GM18519 (cell line): ENCODE measurements around the gene MARCHF9.

Experiments
- ATAC-seq: cut with Tn5 transposase; IDR thresholded peaks from one replicate; pipeline ENCODE4 v1.9.1; 2021; ENCODE audit warnings: mild to moderate bottlenecking, moderate library complexity; ENCODE audit not compliant: unreplicated experiment, low FRiP score

MARCHF9 gene

DNA sequence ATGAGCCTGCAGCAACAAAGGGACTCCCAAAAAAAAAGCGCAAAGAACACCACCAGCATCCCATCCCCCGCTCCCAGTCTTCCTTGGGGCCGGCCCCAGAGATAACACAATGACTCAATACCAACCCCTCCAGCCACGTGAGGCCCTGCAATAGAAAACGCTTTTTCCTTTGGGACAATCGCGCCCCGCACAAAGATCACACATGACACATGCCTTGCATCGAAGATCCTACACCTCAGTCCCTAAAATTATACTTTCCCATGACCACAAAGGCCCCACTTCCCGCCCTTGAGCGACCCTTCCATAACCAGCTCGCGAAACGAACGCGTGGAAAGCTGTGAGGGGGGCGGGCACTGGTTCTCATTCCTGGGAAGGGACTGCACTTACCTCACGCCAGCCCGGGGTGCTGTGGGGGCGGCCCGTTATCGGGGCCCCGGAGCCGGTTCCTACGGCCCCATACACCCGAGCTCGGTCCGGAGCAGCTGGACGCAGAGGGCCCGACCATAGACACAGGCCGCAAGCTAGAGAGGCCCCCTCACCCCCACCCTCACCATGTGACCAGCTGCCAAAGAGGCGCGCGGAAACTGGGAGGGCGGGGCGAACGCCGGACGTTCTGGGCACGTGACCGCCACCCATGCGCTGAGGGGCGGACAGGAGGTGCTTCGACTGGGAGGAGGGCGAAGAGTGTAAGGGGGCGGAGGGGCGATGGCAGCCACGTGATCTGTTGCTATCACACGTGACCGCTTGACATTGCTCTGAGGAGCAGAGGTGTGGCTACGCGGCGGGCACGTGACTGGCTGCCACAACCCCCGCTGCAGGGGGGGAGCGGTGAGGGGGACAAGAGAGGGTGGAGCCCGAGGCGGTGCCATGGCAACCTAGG, 2.9 kb upstream of the MARCHF9 start, which contains the start of gene CDK4:
Gene CDK4 (minus strand): TSS at position 523 of the 880 bp plus-strand sequence. CDS start 593 bp downstream, outside the sequence.
- ATAC-seq, result peak; percentile 62

DNA sequence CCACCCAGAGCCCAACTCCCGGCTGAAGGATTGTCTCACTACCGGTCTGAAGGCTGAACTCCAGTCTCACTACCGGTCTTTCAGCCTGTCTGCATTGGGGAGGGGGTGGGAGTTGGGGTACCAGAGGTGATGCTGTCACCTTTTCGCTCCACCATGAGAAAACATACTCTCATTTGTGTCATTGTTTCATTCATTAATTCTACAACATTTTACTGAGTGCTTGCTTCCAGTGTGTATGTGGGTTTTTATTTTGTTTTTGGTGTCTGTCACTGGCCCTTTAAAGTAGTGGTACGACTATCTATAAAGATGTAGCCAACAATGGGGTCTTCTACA, 2.3 kb upstream of the MARCHF9 start:
- no peak for ATAC-seq

DNA sequence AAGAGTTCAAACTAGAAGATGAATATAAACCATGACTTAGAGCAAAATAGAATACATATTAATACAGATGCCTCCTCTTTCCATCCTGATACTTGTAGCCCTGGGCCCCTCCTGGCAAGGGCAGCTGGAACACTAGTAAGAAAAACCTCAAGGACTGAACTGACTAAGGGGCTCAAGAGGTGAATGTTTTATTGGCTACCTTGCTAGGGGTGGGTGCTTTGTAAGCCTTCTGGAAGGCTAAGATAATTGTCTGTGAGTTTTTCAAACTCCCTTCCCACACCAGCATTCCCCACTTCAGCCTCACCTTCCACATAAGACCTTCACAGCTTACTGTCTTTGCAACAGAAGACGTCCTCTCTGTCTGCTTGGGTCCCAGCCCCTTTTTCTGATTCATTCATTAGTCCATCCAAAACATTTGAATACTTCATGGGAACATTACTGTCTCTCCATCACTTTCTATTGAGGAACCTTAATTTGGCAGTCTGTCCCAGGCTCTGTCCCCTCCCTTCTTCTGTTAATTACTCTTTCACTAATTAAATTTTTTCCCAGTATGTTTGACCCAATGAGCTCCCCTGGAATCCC, 1.1 kb upstream of the MARCHF9 start:
- no peak for ATAC-seq

DNA sequence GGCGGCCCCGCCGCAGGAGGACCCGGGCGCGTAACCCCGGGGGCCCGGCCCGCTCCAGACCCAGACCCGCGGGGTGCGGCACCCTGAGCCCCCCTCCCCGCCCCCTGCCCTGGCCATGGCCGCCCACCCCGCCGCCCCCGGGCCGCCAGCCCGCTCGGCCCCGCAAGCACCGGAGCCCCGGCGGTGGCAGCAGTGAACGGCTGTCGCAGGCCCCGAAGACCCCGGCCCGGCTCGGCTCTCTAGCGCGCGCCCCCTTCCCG, 221 bp downstream of the MARCHF9 start:
- no peak for ATAC-seq

DNA sequence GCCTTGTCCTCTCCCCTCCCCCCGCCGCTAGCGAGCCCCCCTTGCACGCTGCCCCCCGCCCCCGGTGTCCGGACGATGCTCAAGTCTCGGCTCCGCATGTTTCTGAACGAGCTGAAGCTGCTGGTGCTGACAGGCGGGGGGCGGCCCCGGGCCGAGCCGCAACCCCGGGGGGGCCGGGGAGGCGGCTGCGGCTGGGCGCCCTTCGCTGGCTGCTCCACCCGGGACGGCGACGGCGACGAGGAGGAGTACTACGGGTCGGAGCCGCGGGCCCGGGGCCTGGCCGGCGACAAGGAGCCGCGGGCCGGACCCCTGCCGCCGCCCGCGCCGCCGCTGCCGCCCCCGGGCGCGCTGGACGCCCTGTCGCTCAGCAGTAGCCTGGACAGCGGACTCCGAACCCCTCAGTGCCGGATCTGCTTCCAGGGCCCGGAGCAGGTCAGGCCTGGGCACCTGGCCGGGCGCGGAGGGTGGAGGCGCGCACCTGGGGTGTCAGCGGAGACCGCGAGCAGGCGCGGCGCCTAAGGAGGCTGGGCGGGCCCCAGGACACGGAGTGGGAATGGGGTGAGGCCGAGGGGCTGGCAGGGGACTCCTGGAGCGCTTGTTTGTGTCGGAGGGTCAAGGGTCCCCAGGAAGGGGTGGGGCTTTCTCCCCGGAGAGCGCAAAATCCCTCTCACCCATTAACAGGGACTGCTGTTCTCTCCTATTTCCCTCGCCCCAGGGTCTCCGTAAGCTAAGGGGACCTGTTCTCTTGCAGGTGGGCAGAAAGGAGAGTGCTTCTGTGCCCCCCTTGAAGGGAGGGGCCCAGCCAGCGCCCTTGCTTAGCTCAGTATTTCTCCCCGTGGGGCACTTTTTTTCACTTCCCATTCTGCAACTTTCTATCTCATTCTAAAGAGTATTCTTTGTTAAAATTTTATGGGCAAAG, 810 bp downstream of the MARCHF9 start:
- no peak for ATAC-seq

DNA sequence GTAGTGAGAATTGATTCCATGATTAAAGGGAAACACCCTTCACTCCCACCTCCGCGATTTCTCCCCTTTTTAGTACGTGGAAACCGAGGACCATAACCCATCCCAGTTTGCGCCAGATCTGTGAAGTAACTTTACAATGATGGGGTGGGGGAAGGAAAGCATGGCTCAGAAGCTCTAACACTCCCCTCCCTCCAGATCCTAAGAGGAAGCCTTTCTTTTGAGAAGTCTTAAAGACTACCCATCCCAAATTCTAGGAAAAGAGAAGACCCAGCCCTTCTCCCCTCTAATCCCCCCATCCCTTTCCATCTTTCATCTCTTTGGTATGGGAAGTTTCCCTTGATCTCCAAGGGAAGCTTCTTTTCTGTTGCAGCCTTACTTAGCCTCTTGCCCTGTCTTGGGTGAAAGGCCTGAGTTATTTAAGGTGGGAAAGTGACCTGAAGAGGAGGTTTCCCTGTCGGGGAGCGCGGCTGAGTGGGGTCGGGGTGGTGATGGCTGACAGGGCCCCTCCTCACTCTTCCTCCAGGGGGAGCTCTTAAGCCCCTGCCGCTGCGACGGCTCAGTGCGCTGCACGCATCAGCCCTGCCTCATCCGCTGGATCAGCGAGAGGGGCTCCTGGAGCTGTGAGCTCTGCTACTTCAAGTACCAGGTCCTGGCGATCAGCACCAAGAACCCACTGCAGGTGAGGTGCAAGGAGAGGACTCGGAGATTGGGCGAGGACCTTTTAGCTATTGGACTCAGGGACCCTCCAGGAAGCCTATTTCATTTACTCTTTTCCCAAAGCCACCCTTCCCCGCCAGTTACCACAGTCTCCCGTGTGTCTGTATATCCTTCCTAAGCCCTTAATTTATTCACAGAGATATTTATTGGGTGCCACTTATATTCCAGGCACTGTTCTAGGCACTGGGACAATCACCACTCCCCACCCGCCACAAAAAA, 1.8 kb downstream of the MARCHF9 start:
- no peak for ATAC-seq

DNA sequence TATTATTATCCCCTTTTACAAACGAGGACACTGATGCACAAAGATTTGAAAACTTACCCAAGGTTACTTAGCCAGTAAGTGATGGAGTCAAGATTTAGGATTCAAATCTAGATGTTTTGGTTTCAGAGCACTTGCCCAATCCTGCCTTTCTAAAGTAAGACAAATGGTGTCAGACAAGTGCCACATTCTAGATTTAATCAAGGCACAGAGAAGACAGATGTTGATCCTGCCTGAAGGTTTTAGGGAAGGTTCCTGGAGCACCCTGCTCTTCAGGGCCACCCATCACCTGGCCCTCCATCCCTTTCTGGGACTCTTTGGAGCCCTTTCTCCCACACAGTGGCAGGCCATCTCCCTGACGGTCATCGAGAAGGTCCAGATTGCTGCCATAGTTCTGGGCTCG, 2.9 kb downstream of the MARCHF9 start:
- ATAC-seq, result no peak

DNA sequence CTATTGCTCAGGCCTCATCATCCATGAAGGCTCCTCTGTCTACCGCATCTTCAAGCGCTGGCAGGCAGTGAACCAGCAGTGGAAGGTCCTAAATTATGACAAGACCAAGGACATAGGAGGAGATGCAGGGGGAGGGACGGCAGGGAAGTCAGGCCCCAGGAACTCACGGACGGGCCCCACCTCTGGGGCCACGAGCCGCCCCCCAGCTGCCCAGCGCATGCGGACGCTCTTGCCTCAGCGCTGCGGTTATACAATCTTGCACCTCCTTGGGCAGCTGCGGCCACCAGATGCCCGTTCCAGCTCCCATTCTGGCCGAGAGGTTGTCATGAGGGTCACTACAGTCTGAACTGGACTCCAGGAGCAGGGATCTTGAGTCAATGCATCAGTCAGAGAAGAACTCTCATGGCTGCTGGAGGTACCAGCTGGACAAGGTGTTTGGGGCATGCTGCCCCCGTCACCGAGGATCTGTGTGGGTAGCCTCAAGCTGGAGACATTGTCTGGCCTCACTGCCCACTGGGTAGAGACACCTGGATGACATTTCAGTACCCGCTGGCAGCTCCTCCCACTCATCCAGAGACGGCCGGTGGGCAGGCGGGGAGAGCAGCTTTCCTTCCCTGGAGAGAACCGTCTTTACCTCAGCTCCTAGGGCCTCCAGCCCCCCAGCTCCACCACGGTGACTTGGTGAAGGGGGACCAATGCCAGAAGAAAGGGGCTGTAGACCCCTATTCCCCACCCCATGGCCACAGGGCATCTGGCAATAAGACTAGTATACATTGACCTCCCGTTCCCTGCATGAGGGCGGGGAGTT, 3.9 kb downstream of the MARCHF9 start:
- no peak for ATAC-seq

DNA sequence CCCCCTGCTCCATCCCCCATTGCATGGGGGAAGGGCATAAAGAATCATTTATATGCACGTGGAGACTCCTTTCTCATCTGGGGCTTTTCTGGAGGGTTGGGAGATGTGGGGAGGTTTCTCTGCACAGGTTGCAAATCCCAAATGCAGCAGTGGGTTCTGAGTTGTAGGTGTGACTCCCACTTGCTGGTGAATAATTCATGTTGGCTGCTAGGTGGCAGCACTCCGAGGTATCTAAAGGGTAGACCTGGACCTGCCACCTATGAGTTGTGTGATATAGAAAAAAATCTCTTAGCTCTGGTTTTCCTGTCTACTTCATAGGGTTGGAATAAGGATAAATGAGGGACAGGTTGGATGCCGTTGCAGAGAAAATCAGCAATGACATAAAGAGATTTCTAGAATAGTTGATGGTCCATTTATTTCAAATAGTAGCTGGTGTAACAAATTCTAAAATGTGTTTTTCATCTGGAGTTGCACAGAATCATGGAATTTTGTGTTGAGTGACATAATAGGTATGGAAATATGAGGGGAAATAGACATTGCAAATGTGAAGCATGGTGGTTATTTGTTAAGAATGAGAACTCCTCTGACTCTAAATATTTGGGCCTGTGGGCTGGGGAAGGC, 4.6 kb downstream of the MARCHF9 start:
- peak; percentile 30 for ATAC-seq

DNA sequence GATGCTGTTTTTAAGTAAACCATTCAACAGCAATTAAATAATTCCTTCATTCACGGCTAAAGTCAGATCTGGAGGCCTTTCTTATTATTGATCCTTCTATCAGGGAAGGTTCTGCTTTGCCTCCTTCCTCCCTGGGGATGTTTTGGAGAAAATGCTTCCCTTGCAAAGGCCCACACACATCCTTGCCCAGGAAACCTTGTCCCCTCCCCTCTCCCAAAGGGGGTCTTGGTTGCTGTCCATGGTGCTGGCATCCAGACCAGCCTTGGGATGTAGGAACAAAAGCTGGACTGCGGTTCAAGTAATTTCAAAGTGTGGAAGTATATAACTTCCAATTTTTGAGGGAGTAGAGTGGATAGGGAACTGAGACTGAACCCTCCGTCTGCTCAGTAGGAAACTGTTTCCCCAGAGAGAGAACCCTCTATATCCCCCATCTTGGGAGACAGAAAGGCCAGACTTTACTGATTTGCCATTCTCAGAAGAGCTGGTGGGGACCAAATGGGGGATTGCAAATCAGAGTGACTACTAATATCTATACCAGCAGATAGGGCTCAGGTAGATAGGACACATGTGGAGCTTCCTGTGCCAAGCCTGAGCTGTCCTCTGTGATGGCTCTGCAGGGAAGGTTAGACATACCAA, 5.6 kb downstream of the MARCHF9 start:
- ATAC-seq, result no peak

DNA sequence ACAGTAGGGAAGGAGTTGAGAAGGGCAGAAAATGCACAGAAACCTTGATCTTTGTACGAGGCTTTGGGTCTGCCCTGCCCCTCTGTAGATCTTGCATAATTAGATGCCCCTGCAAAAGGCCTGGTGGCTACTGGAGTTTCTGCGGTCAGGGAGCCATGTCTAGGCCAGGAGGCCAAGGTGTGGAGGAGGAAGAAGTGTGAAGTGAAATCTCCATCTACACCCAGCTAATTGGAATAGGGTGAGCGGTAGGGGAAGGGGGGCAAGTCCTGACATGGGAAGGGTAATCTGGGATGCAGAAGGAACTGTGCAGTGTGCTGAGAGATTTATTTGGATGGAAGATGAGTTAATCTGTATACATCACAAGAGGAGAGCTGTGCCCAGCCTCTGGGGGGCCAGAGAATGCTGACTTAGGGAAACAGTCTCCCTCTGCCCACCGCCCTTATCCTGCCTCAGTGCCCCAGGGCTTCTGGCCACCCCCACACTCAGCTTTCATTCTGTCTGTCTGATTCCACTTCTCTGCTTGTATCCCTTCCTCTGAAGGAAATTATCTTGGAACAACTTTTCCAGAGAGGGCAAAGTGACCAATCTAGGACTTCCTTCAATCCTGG, 6.6 kb downstream of the MARCHF9 start:
- no peak for ATAC-seq

DNA sequence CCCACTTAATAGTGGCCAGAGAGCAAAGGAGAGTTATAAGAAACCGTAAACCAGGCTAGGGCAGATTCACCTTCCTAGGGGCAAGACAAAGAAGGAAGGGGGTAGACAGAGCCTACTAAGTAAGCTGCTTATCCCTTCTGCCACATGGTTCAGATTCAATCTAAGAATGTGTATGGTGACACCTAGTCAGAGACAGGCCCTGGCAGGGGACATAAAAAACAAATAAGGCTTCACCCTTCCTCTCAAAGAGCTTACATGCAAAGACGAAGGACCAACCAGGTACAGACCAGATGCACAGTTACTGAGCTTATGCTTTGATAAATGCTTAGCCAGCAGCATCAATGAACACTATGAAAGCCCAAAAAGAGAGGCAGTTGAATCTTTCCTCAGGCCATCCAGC, 7.6 kb downstream of the MARCHF9 start:
- ATAC-seq, result no peak

DNA sequence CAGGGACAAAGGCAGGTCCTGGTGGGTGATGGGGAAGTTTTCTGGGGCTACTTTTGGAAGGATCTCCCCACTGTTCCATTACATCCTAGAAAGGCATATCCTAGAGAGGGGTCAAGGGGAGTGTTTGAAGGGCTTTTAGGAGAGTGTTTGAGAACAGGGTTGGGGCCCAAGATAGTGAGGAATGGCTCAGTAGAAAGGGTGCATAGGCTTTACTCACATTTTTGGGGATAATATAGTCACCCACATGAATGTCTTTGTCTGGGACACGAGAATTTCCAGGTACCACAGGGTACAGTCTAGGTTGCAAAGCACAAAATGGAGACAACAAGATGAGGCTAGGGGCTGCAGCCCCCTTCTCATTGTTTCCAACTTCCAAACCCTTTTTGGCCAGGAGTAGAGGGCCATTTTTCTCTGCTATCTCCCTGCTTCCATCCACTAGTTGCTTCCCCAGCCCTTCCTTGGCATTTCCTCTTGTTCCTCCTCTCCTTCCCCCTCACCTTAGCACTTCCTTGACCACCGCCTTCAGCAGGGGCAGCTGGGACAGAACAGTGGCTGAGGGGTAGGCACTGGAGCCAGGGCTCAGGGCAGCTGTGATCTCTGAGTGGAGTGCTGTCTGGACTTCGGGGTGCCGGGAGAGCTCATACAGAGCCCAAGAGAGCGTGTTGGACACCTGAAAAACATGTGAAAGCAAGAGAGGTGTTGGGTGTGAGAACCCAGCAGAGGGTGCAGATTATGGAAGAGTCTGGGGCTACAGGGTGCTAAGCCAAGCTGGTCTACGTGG, 9.2 kb downstream of the MARCHF9 start:
- ATAC-seq, result no peak

DNA sequence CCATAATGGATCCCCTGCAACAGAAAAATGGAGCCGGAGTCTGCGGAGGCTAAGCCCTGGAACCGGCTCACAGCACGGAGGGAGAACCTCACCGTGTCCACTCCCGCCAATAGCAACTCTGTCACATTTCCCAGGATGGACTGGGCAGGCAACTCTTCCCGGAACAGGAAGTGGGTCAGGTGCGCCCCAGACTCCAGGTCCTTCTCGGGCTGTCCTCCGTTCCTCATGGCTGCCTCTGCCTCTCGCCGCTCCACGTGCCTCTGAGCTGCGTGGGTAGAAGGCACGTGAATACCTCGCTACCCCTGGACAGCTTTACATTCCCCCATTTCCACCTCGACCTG, 9.7 kb downstream of the MARCHF9 start:
- no peak for ATAC-seq

DNA sequence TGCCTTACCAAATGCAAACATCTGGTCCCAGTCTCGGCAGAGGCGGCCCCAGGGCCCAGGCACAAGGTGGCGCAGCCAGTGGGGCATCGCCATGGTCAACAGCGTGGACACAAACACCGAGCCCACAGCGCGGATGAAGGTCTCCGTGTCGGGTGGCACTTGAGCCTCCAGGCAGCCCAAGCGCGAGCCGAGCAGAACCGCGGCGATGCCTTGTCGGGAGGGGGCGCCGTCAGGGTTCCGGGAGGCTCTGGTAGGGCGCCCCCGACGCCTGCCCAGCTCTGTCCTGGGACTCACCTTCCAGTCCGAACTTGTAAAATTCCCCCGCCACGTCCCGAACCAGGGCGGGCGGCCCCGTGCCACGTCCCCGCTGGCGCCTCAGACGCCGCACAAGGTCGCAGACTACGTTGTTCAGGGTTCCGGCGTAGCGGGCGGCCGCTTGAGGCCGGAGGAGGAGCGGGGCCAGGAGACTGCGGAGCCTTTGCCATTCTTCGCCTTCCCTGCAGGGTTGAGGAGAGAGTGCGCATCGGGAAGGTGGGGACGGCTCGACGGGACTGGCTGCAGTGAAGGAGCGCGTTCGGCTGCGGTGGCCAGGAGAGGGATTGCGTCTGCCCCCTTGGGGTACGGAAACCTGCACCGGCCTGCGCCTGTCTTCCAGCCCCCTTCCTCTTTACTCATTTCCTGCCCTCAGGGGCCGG, 10.2 kb downstream of the MARCHF9 start:
- ATAC-seq, result no peak

DNA sequence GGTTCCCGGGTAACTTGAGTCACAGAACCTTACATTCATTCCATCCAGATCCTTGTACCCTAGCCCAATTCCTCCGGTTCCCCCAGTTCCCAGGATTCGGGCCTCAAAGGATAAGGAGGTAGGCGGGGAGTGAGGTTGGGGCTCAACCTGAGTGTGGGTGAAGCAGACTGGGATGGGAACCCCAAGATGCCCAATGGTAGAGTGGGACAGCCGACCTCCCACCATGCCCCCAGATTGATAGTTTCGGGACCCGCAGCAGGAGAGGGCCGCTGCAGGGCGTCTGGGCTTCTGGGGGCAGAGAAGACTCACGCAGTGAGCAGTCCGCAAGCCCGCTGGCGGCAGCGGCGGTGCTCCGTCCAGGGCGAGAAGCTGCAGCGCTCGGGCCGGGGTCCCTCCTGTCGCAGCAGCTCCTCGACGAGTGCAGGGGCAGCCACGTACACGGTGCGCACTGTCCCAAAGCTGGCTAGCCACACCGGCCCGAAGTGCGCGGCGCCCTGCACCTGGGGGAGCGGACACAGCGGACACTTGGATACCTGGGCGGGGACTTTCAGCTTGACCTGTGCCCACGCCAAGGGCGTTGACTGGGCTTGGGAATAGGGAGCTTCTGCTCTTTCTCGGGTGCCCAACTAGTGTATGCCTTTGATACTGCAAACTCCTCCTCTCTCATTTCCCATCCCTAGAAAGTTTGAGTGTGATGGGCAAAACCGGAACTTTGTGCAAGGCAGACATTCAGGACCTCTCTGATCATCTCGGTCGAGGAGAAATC, 11.0 kb downstream of the MARCHF9 start:
- ATAC-seq, result no peak
